ENCODE measurements around the gene ARHGAP28. TPM values are rescaled to one million over a fixed set of nuclear protein-coding genes. Genes with fewer than 3 reads are reported as not detected.
A peak's percentile ranks its signal among the peaks of the same experiment; 100 is the strongest.

ARHGAP28 gene
- total RNA-seq, 1 experiment from 2014 or later, result 9.2 TPM

DNA sequence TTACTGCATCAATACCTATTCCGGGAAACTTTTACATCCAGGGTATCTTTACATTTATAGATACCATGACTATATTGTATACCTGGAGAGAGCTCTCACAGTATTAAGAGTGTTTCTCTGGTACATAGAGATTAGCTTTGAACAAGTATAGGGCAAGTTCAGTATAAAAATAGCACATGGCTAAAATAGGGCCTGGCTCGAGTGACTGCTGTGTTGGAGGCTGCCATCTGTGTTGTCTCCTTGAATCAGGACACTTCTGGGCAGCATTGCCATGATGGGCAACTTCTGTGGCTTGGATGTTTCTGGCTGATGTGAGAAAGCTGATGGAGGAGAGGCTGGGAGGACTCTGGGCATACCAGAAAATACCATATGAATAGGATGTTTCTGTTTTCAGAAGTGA lies 18.7 kb downstream of the ARHGAP28 start:
- H3K36me3 Mint-ChIP-seq (ENCODE audit: insufficient read depth in 1 of 3, low read depth in 3 of 3), result peaks cover 6 to 18% (median 16%) of the 10 kb centered on the region in 3 experiments

More for the DNA sequence above, 18.7 kb downstream of the ARHGAP28 start:
- Mint-ChIP-seq H3K4me1 (peaks cover 26 to 39% of the 10 kb centered on the region in 2 experiments), H3K27me3 (ENCODE audit: low read depth) (no peaks in the 10 kb centered on the region), H3K27ac (peak overlapping the region in 2 of 3 experiments; percentile 82 to 88; a peak in 3 of 7 replicates), H3K4me3 (no peak overlapping the region), H3K9me3 (peaks cover 10 to 16% of the 10 kb centered on the region in 2 experiments)
- H2BK5ac ChIP-seq (ENCODE audit: insufficient read length, low read length), result no peak overlapping the region
- no peaks in the 10 kb centered on the region for H3K79me1 ChIP-seq (ENCODE audit: insufficient read depth, low read depth, low read length, poor library complexity, severe bottlenecking)
- H3K4me1 ChIP-seq (ENCODE audit: insufficient read depth, low read length), result peaks cover 4% of the 10 kb centered on the region; the same call in 1 of the 2 replicates
- H3K23ac ChIP-seq (ENCODE audit: insufficient read length, low read depth, low read length), result no peak overlapping the region
- H3K9me3 ChIP-seq (ENCODE audit: control insufficient read depth, low read depth, low read length), result peaks cover 5% of the 10 kb centered on the region
- H4K20me1 ChIP-seq (ENCODE audit: control insufficient read depth, insufficient read depth, insufficient read length), result no peaks in the 10 kb centered on the region
- no peak overlapping the region for H4K91ac ChIP-seq (ENCODE audit: insufficient read length, low read depth, low read length)
- no peaks in the 10 kb centered on the region for H3K23me2 ChIP-seq (ENCODE audit: insufficient read length, low read depth, low read length, poor library complexity, severe bottlenecking)
- no peak overlapping the region for H4K8ac ChIP-seq (replicated peaks; ENCODE audit: insufficient read length, low read depth, low read length)
- no peak overlapping the region for H4K5ac ChIP-seq (ENCODE audit: insufficient read length, low read depth, low read length)
- H3K27ac ChIP-seq (ENCODE audit: insufficient read length, low read depth, low read length), result no peak overlapping the region
- H3K9ac ChIP-seq (ENCODE audit: extremely low read depth, insufficient read length, low read length), result no peak overlapping the region
- H3K18ac ChIP-seq (ENCODE audit: insufficient read length, low read depth, low read length), result no peak overlapping the region
- no peak overlapping the region for H2AFZ ChIP-seq (ENCODE audit: low read length)
- H3K14ac ChIP-seq (ENCODE audit: insufficient read depth, low read length), result no peak overlapping the region
- H3K4ac ChIP-seq (ENCODE audit: low read depth, low read length), result no peak overlapping the region
- H3T11ph ChIP-seq (ENCODE audit: low read length), result no peak overlapping the region
- no peak overlapping the region for H2BK15ac ChIP-seq (ENCODE audit: low read depth, low read length)
- no CpG with 5 or more reads among the region's 2 CpGs for WGBS (ENCODE audit: extremely low coverage, insufficient read length, low lambda C conversion rate)
- H3K27me3 ChIP-seq (ENCODE audit: insufficient read depth, low read length), result no peaks in the 10 kb centered on the region; the same call in 1 of the 2 replicates
- H2AK5ac ChIP-seq (ENCODE audit: insufficient read length, low read length), result no peak overlapping the region
- no peak for DNase-seq
- H2BK20ac ChIP-seq (ENCODE audit: low read depth, low read length, poor library complexity, severe bottlenecking), result peak overlapping the region; percentile 26
- H2BK12ac ChIP-seq (ENCODE audit: insufficient read length, low read depth, low read length), result no peak overlapping the region
- H3K4me2 ChIP-seq (ENCODE audit: insufficient read depth, insufficient read length, low read length), result no peak overlapping the region
- H2BK120ac ChIP-seq (ENCODE audit: low read depth, low read length, poor library complexity, severe bottlenecking), result no peak overlapping the region
- TF ChIP-seq, protein P1, sequence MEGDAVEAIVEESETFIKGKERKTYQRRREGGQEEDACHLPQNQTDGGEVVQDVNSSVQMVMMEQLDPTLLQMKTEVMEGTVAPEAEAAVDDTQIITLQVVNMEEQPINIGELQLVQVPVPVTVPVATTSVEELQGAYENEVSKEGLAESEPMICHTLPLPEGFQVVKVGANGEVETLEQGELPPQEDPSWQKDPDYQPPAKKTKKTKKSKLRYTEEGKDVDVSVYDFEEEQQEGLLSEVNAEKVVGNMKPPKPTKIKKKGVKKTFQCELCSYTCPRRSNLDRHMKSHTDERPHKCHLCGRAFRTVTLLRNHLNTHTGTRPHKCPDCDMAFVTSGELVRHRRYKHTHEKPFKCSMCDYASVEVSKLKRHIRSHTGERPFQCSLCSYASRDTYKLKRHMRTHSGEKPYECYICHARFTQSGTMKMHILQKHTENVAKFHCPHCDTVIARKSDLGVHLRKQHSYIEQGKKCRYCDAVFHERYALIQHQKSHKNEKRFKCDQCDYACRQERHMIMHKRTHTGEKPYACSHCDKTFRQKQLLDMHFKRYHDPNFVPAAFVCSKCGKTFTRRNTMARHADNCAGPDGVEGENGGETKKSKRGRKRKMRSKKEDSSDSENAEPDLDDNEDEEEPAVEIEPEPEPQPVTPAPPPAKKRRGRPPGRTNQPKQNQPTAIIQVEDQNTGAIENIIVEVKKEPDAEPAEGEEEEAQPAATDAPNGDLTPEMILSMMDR (conservative IDR thresholded peaks at IDR 0.05), result no peak
- no peaks in the 10 kb centered on the region; the same call in 1 of the 2 replicates for H3K79me2 ChIP-seq (ENCODE audit: insufficient read depth, low read length)
- no peak overlapping the region for H3K56ac ChIP-seq (ENCODE audit: insufficient read length, low read depth, low read length)
